OCI-LY7 (cell line): Measurements from ENCODE around the gene UBALD1.

Experiments used
- EZH2phosphoT487 ChIP-seq: fragments of 200-600 bp; sonication (generic); IDR thresholded peaks from 2 replicates; pipeline ENCODE4 v1.6.1; 2018; ENCODE audit warnings: low read depth, borderline replicate concordance, mild to moderate bottlenecking, mixed run types, antibody characterized with exemption, low read length, moderate library complexity, mixed read lengths
- TF ChIP-seq, protein P1 (sequence below): fragments of 200-600 bp; sonication (generic); conservative IDR thresholded peaks from 2 replicates; pipeline ENCODE4 v1.5.1; 2014; ENCODE audit warnings: mild to moderate bottlenecking, antibody characterized with exemption, low read length, moderate library complexity, mixed read lengths

DNA sequence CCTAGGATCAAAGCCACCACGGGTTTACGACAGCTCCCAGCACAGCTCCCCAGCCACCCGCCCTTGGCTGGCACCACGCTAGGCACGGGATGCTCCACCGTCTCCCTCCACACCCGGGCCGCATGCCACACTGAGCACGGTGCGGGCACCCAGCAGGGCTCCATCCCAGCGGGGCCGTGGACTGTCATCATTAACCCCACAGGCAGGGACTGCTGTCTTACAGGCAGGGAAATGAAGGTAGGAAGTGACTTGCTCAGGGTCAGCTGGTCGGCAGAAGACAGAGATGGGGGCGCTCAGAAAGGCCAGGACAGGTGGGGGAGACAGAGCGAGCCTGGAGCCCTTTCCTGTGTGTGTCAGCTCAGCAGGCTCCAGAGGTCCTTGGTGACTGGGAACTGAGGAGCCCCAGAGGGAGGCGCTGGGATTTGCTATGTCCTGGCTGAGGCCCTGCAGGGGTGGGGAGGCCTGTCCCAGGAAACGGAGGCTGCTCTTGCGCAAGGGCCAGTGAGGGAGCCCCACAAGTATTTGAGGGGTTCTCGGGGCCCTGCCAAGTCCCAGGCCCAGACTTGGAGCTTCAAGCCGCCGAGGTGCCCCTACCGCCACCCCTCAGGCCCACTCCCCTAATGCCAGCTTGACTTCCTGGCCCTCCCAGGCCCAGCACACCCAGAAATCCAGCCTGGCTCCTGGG is 3.2 kb downstream of the UBALD1 start:
- TF ChIP-seq, protein P1, sequence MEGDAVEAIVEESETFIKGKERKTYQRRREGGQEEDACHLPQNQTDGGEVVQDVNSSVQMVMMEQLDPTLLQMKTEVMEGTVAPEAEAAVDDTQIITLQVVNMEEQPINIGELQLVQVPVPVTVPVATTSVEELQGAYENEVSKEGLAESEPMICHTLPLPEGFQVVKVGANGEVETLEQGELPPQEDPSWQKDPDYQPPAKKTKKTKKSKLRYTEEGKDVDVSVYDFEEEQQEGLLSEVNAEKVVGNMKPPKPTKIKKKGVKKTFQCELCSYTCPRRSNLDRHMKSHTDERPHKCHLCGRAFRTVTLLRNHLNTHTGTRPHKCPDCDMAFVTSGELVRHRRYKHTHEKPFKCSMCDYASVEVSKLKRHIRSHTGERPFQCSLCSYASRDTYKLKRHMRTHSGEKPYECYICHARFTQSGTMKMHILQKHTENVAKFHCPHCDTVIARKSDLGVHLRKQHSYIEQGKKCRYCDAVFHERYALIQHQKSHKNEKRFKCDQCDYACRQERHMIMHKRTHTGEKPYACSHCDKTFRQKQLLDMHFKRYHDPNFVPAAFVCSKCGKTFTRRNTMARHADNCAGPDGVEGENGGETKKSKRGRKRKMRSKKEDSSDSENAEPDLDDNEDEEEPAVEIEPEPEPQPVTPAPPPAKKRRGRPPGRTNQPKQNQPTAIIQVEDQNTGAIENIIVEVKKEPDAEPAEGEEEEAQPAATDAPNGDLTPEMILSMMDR, result no peak
- no peak for TF ChIP-seq EZH2phosphoT487
